Thoracic aorta (tissue), 2 donors: ENCODE measurements around the gene SAMD14. TPM values are rescaled to one million over a fixed set of nuclear protein-coding genes. Genes with fewer than 3 reads are reported as not detected.

ENCODE experiments used
- ATAC-seq: fragments of 150-250 bp; one replicate; pipeline ENCODE4 v1.8.0; 2017; ENCODE audit warnings: low read depth; ENCODE audit not compliant: insufficient number of reproducible peaks, low FRiP score
- DNase-seq: peaks from one replicate; pipeline ENCODE4 v3.0.0-alpha.2; 2020; ENCODE audit warnings: low spot score
- H3K27ac ChIP-seq, 2 donors: fragments of 200-600 bp; sonication (generic); 1 replicate in 1 of 2; 2 replicates in 1 of 2; pipeline ENCODE4 v1.5.1; 2016; ENCODE audit warnings: mild to moderate bottlenecking in 2 of 2, moderate library complexity in 2 of 2
- H3K27me3 ChIP-seq: fragments of 200-600 bp; sonication (generic); replicated peaks from 2 replicates; pipeline ENCODE4 v1.6.0; 2016; ENCODE audit warnings: mild to moderate bottlenecking; ENCODE audit not compliant: insufficient read depth
- H3K36me3 ChIP-seq: fragments of 200-600 bp; sonication (generic); one replicate; pipeline ENCODE4 v1.5.1; 2016
- H3K4me1 ChIP-seq, 2 donors: fragments of 200-600 bp; sonication (generic); 1 replicate in 1 of 2; 2 replicates in 1 of 2; pipeline versions ENCODE4 v1.5.1 to v1.6.0; 2016; ENCODE audit warnings: low read depth in 2 of 2, mild to moderate bottlenecking in 1 of 2; ENCODE audit not compliant: control insufficient read depth in 1 of 2
- H3K4me3 ChIP-seq: fragments of 200-600 bp; sonication (generic); 2 replicates; pipeline ENCODE4 v1.5.1; 2016; ENCODE audit warnings: mild to moderate bottlenecking
- H3K9me3 ChIP-seq: fragments of 200-600 bp; sonication (generic); 2 replicates; pipeline ENCODE4 v1.5.1; 2016
- CTCF ChIP-seq: fragments of 200-600 bp; sonication (generic); IDR thresholded peaks from one replicate; pipeline ENCODE4 v1.5.1; 2019; ENCODE audit warnings: antibody characterized with exemption
- total RNA-seq, 2 donors: library from RNA; depleted of rRNA; stranded (reverse); fragments of >200 nt; gene quantifications; one replicate each; pipeline versions ENCODE4 v1.1.0 to v1.2.3, GENCODE V29; 2016

The SAMD14 gene
- total RNA-seq, 2 donors from 2014 or later = 9.7 to 11.5 TPM

- DNase-seq = no peak
- Histone ChIP-seq H3K27me3 (no peaks in the 10 kb centered on the region), H3K9me3 (no peaks in the 10 kb centered on the region), H3K36me3 (peaks cover 43% of the 10 kb centered on the region), H3K4me3 (no peak overlapping the region), H3K27ac (peak overlapping the region; percentile 8 to 62), H3K4me1 (peaks cover 7 to 45% of the 10 kb centered on the region in 2 donors)
- no peak for TF ChIP-seq CTCF
- no peak for ATAC-seq
Measured at GRCh38 chr17:50101346-50102163, 28.4 kb downstream of the SAMD14 start.

GRCh38 chr17:50100921-50101345, 29.0 kb downstream of the SAMD14 start:
- Histone ChIP-seq H3K9me3 (no peaks in the 10 kb centered on the region), H3K27ac (no peak overlapping the region), H3K36me3 (peaks cover 38% of the 10 kb centered on the region), H3K27me3 (no peaks in the 10 kb centered on the region), H3K4me1 (peaks cover 13 to 51% of the 10 kb centered on the region in 2 donors), H3K4me3 (no peak overlapping the region)
- no peak for TF ChIP-seq CTCF
- ATAC-seq (no peak), DNase-seq (no peak)

- Histone ChIP-seq H3K4me1 (peaks cover 13 to 54% of the 10 kb centered on the region in 2 donors), H3K36me3 (peaks cover 35% of the 10 kb centered on the region)
- TF ChIP-seq CTCF = no peak
Measured at GRCh38 chr17:50100480-50100883, 29.5 kb downstream of the SAMD14 start.

GRCh38 chr17:50099003-50099402, 31.0 kb downstream of the SAMD14 start:
- ATAC-seq = no peak
- H3K36me3 ChIP-seq = peaks cover 31% of the 10 kb centered on the region
- H3K9me3 ChIP-seq = no peaks in the 10 kb centered on the region
- no peak overlapping the region for H3K4me3 ChIP-seq
- no peaks in the 10 kb centered on the region for H3K27me3 ChIP-seq
- no peak overlapping the region for H3K27ac ChIP-seq
- DNase-seq = no peak
- peaks cover 13 to 54% of the 10 kb centered on the region in 2 donors for H3K4me1 ChIP-seq
- no peak for TF ChIP-seq CTCF

More at GRCh38 chr17:50100480-50100883, 29.5 kb downstream of the SAMD14 start:
- ATAC-seq (no peak), DNase-seq (no peak)
- H3K9me3 ChIP-seq = no peaks in the 10 kb centered on the region
- H3K4me3 ChIP-seq = no peak overlapping the region
- H3K27ac ChIP-seq = no peak overlapping the region
- H3K27me3 ChIP-seq = no peaks in the 10 kb centered on the region

- Histone ChIP-seq H3K27me3 (no peaks in the 10 kb centered on the region), H3K4me3 (no peak overlapping the region), H3K27ac (no peak overlapping the region), H3K4me1 (peaks cover 13 to 54% of the 10 kb centered on the region in 2 donors), H3K36me3 (peaks cover 28% of the 10 kb centered on the region), H3K9me3 (no peaks in the 10 kb centered on the region)
- TF ChIP-seq CTCF = no peak
- ATAC-seq = no peak
- no peak for DNase-seq
Measured at GRCh38 chr17:50098583-50098982, 31.4 kb downstream of the SAMD14 start.
